B cell (primary cell): ENCODE results near the gene INF2. TPM values are rescaled to one million over a fixed set of nuclear protein-coding genes. Genes with fewer than 3 reads are reported as not detected.

Experiments
- ATAC-seq: fragments of 200-7000 bp; cut with Tn5 transposase; one replicate; pipeline ENCODE4 v1.10.0; 2021; ENCODE audit warnings: low read depth, mild to moderate bottlenecking, moderate number of reproducible peaks, moderate library complexity
- CTCF ChIA-PET: fragments of 350-600 bp; sonication (Branson Sonifier 250); formaldehyde crosslinking; loops from one replicate; lab custom pipeline; 2021; ENCODE audit warnings: antibody characterized with exemption, inconsistent platforms; lab: Charles Lee
- POLR2A ChIA-PET: fragments of 350-600 bp; sonication (Branson Sonifier 250); formaldehyde crosslinking; loops from one replicate; lab custom pipeline; 2021; ENCODE audit warnings: antibody characterized with exemption; lab: Charles Lee
- DNase-seq: peaks from one replicate; pipeline ENCODE4 v3.0.0; 2013
- H2AFZ ChIP-seq: 2 replicates; pipeline ENCODE4 v1.6.1; 2012; ENCODE audit warnings: mild to moderate bottlenecking, low read depth, low read length; ENCODE audit not compliant: insufficient read depth, poor library complexity, severe bottlenecking
- H3K27ac ChIP-seq, 2 donors: 1 replicate in 1 of 2; 2 replicates in 1 of 2; pipeline ENCODE4 v1.5.1; 2012 to 2013; ENCODE audit warnings: low read length in 2 of 2, mild to moderate bottlenecking in 2 of 2, moderate library complexity in 1 of 2
- H3K27me3 ChIP-seq, 4 experiments: fragments of 200-600 bp in 1 of 4; sonication (generic) in 1 of 4; replicated peaks in 1 of 4; 1 replicate in 2 of 4; 2 replicates in 2 of 4; pipeline versions ENCODE4 v1.6.1 to v1.7.0; 2013 to 2016; ENCODE audit warnings: low read length in 3 of 4, mild to moderate bottlenecking in 2 of 4, mixed read lengths in 1 of 4, moderate library complexity in 1 of 4; ENCODE audit not compliant: insufficient read depth in 4 of 4, control insufficient read depth in 3 of 4; ENCODE audit errors: control extremely low read depth in 1 of 4
- H3K36me3 ChIP-seq, 2 experiments: replicated peaks in 1 of 2; 1 replicate in 1 of 2; 2 replicates in 1 of 2; pipeline versions ENCODE4 v1.6.1 to v1.7.1; 2013; ENCODE audit warnings: low read length in 1 of 2; ENCODE audit not compliant: insufficient read depth in 2 of 2, control insufficient read depth in 1 of 2; ENCODE audit errors: control extremely low read depth in 1 of 2, extremely low read depth in 1 of 2
- H3K4me1 ChIP-seq, 2 donors: fragments of 200-600 bp in 1 of 2; sonication (generic) in 1 of 2; 1 replicate in 1 of 2; 2 replicates in 1 of 2; pipeline versions ENCODE4 v1.5.1 to v1.6.1; 2013 to 2017; ENCODE audit warnings: low read length in 2 of 2; ENCODE audit not compliant: control insufficient read depth in 2 of 2, insufficient read depth in 2 of 2
- H3K4me2 ChIP-seq: replicated peaks from 2 replicates; pipeline ENCODE3; 2012; ENCODE audit warnings: mild to moderate bottlenecking, low read depth, low read length; ENCODE audit not compliant: poor library complexity, severe bottlenecking
- H3K4me3 ChIP-seq, 5 experiments: fragments of 200-600 bp in 1 of 5; sonication (generic) in 1 of 5; 1 replicate in 3 of 5; 2 replicates in 2 of 5; pipeline versions ENCODE4 v1.5.1 to v1.7.0; 2011 to 2016; ENCODE audit warnings: low read length in 4 of 5, mild to moderate bottlenecking in 4 of 5, low read depth in 2 of 5, control low read depth in 1 of 5, moderate library complexity in 1 of 5; ENCODE audit not compliant: insufficient read depth in 1 of 5; ENCODE audit errors: control extremely low read depth in 1 of 5, extremely low read depth in 1 of 5
- H3K79me2 ChIP-seq: fragments of 200-600 bp; sonication (generic); one replicate; pipeline ENCODE4 v1.6.0; 2016; ENCODE audit warnings: low read length; ENCODE audit not compliant: control insufficient read depth, insufficient read depth
- H3K9ac ChIP-seq: fragments of 200-600 bp; sonication (generic); 2 replicates; pipeline ENCODE4 v1.6.1; 2017; ENCODE audit warnings: mild to moderate bottlenecking, low read length, moderate library complexity
- H3K9me3 ChIP-seq, 3 donors: one replicate each; pipeline versions ENCODE4 v1.6.1 to v1.7.1; 2013; ENCODE audit warnings: low read length in 2 of 3; ENCODE audit not compliant: control insufficient read depth in 2 of 3, insufficient read depth in 1 of 3; ENCODE audit errors: control extremely low read depth in 1 of 3
- H4K20me1 ChIP-seq: 2 replicates; pipeline ENCODE4 v1.6.0; 2012; ENCODE audit warnings: mild to moderate bottlenecking, low read length; ENCODE audit not compliant: insufficient read depth, control insufficient read depth, poor library complexity, severe bottlenecking
- H3K27ac Mint-ChIP-seq: one replicate; pipeline ENCODE4 v1.8.0; 2021; ENCODE audit warnings: mixed read lengths
- H3K27me3 Mint-ChIP-seq: one replicate; pipeline ENCODE4 v1.8.0; 2021; ENCODE audit warnings: mixed read lengths
- H3K4me1 Mint-ChIP-seq: one replicate; pipeline ENCODE4 v1.8.0; 2021; ENCODE audit warnings: mixed read lengths
- H3K4me3 Mint-ChIP-seq: one replicate; pipeline ENCODE4 v1.8.0; 2021; ENCODE audit warnings: mixed read lengths
- H3K9me3 Mint-ChIP-seq: one replicate; pipeline ENCODE4 v1.8.0; 2022; ENCODE audit warnings: mixed read lengths; ENCODE audit not compliant: insufficient read depth
- CTCF ChIP-seq: fragments of 200-600 bp; IDR thresholded peaks from one replicate; pipeline ENCODE4 v1.8.0; 2022; ENCODE audit warnings: antibody characterized with exemption, mild to moderate bottlenecking
- EZH2 ChIP-seq: IDR thresholded peaks from 2 replicates; pipeline ENCODE4 v1.6.1; 2012; ENCODE audit warnings: borderline replicate concordance, low read depth, mild to moderate bottlenecking, moderate library complexity, low read length; ENCODE audit not compliant: insufficient read depth, poor library complexity, severe bottlenecking
- WGBS: methylation state at CpG from one replicate; pipeline ENCODE4 v1.1.5; 2013; ENCODE audit warnings: missing lambda C conversion rate; ENCODE audit not compliant: insufficient coverage; 5-methylcytosine and 5-hydroxymethylcytosine counted together
- intact Hi-C: fragments of 100-400 bp; cut with micrococcal nuclease; formaldehyde crosslinking; loops from one replicate; pipeline ENCODE4 v1.10.0; 2022
- polyA plus RNA-seq: library from polyadenylated mRNA; depleted of rRNA; stranded (reverse); fragments of >200 nt; gene quantifications from 2 replicates; pipeline ENCODE4 v1.2.3, GENCODE V29; 2012
- total RNA-seq, 2 donors: library from RNA; stranded (reverse); fragments of 120-200 nt in 1 of 2; gene quantifications; 1 replicate in 1 of 2; 2 replicates in 1 of 2; pipeline versions ENCODE4 v1.2.3 to v1.2.4, GENCODE V29; 2013 to 2022

INF2 gene
- total and polyA plus RNA-seq, 2 donors (not counting 1 experiment from before 2014, with no cell fraction given), result 90.2 to 100 TPM

- Histone ChIP-seq H4K20me1 (peaks cover 27% of the 10 kb centered on the region), H3K36me3 (peaks cover 0 to 29% of the 10 kb centered on the region in 2 experiments), H3K4me1 (peaks cover 0 to 3% of the 10 kb centered on the region in 2 donors), H2AFZ (no peak overlapping the region), H3K27me3 (no peaks in the 10 kb centered on the region), H3K9ac (no peak overlapping the region), H3K9me3 (no peaks in the 10 kb centered on the region), H3K79me2 (peaks cover 6% of the 10 kb centered on the region), H3K27ac (no peak overlapping the region), H3K4me2 (no peak overlapping the region), H3K4me3 (no peak overlapping the region)
- 97% methylated on average over 28 of the region's 28 CpGs for WGBS
- no peaks in the 10 kb centered on the region for H3K27me3 Mint-ChIP-seq
- no peak overlapping the region for H3K4me3 Mint-ChIP-seq
- no peak for ATAC-seq
- H3K27ac Mint-ChIP-seq, result no peak overlapping the region
- CTCF ChIA-PET, result interaction anchor here (1.1 kb wide), 1 partner anchor 8 kb away, joined by 5 read pairs; no protein-coding TSS in a partner anchor
- TF ChIP-seq CTCF (no peak), EZH2 (no peak)
- intact Hi-C loops, result no loop called here
- H3K4me1 Mint-ChIP-seq, result peaks cover 6% of the 10 kb centered on the region
- POLR2A ChIA-PET, result no interaction called here
- H3K9me3 Mint-ChIP-seq, result no peaks in the 10 kb centered on the region
- no peak for DNase-seq
Measured at GRCh38 chr14:104703269-104703668, 13.9 kb downstream of the INF2 start.

- Mint-ChIP-seq H3K9me3 (no peaks in the 10 kb centered on the region), H3K4me1 (peaks cover 6% of the 10 kb centered on the region), H3K27ac (no peak overlapping the region), H3K27me3 (no peaks in the 10 kb centered on the region), H3K4me3 (no peak overlapping the region)
- Histone ChIP-seq H3K4me3 (no peak overlapping the region), H3K27ac (no peak overlapping the region), H3K9me3 (no peaks in the 10 kb centered on the region), H3K4me1 (peaks cover 7 to 12% of the 10 kb centered on the region in 2 donors), H3K9ac (no peak overlapping the region), H3K27me3 (no peaks in the 10 kb centered on the region), H2AFZ (no peak overlapping the region), H3K36me3 (peaks cover 0 to 29% of the 10 kb centered on the region in 2 experiments), H3K4me2 (no peak overlapping the region), H4K20me1 (peaks cover 18% of the 10 kb centered on the region), H3K79me2 (peaks cover 3% of the 10 kb centered on the region)
- WGBS, result 98% methylated on average over 22 of the region's 22 CpGs
- intact Hi-C loops, result no loop called here
- TF ChIP-seq CTCF, result no peak
- no peak for TF ChIP-seq EZH2
- ChIA-PET POLR2A (no interaction called here), CTCF (interaction anchor here (1.1 kb wide), 1 partner anchor 9 kb away, joined by 5 read pairs; no protein-coding TSS in a partner anchor)
- ATAC-seq (no peak), DNase-seq (no peak)
Measured at GRCh38 chr14:104704252-104704651, 14.8 kb downstream of the INF2 start.
